HEK293 (cell line): ENCODE data around the gene POFUT2.

Experiments
- CTCF ChIA-PET: fragments of 350-600 bp; formaldehyde crosslinking; extraction: SDS; loops from one replicate; lab custom pipeline; 2021; ENCODE audit warnings: antibody characterized with exemption; lab: Yijun Ruan, JAX
- POLR2A ChIA-PET: fragments of 300-600 bp; formaldehyde crosslinking; extraction: SDS; loops from one replicate; lab custom pipeline; 2020; ENCODE audit warnings: antibody characterized with exemption, inconsistent platforms; lab: Yijun Ruan, JAX
- H3K27ac ChIP-seq: fragments of 200-500 bp; sonication (Bioruptor generic); 2 replicates; pipeline ENCODE4 v1.5.1; 2014; ENCODE audit warnings: low read depth, low read length, control low read depth, inconsistent platforms; ENCODE audit errors: extremely low read depth
- H3K36me3 ChIP-seq, 2 experiments: fragments of 200-500 bp in 1 of 2; sonication (Bioruptor generic) in 1 of 2; 1 replicate in 1 of 2; 2 replicates in 1 of 2; pipeline ENCODE4 v1.5.1; 2014 to 2017; ENCODE audit warnings: inconsistent platforms in 2 of 2, low read length in 2 of 2; ENCODE audit not compliant: control insufficient read depth in 2 of 2, insufficient read depth in 1 of 2
- H3K4me1 ChIP-seq: fragments of 200-500 bp; sonication (Bioruptor generic); 2 replicates; pipeline ENCODE4 v1.5.1; 2014; ENCODE audit warnings: mild to moderate bottlenecking, low read length, inconsistent platforms; ENCODE audit not compliant: control insufficient read depth, insufficient read depth
- H3K4me3 ChIP-seq: 2 replicates; pipeline ENCODE4 v1.5.1; 2011; ENCODE audit warnings: low read depth, mild to moderate bottlenecking, control low read depth, low read length, moderate library complexity
- H3K9me3 ChIP-seq: fragments of 200-500 bp; sonication (Bioruptor generic); 2 replicates; pipeline ENCODE4 v1.5.1; 2014; ENCODE audit warnings: low read depth, low read length, inconsistent platforms; ENCODE audit not compliant: control insufficient read depth, insufficient read depth
- ELK4 ChIP-seq: IDR thresholded peaks from 2 replicates; pipeline ENCODE4 v1.6.1; 2011; ENCODE audit warnings: mild to moderate bottlenecking, low read depth, low read length, borderline replicate concordance
- GLI4 ChIP-seq: fragments of 450-650 bp; formaldehyde crosslinking; IDR thresholded peaks from 2 replicates; pipeline ENCODE4 v1.5.1; 2016; ENCODE audit warnings: missing biosample characterization, missing genetic modification characterization
- PRDM1 ChIP-seq: fragments of 450-650 bp; formaldehyde crosslinking; IDR thresholded peaks from 2 replicates; pipeline ENCODE4; 2016; ENCODE audit warnings: missing biosample characterization, missing genetic modification characterization
- RBAK ChIP-seq: fragments of 450-650 bp; formaldehyde crosslinking; IDR thresholded peaks from 2 replicates; pipeline ENCODE4 v1.5.1; 2016; ENCODE audit warnings: missing biosample characterization, missing genetic modification characterization
- REST ChIP-seq: fragments of 450-650 bp; formaldehyde crosslinking; IDR thresholded peaks from 2 replicates; pipeline ENCODE4 v1.5.1; 2016; ENCODE audit warnings: missing biosample characterization, missing genetic modification characterization
- SCRT2 ChIP-seq: fragments of 450-650 bp; formaldehyde crosslinking; IDR thresholded peaks from 2 replicates; pipeline ENCODE4 v1.5.1; 2016; ENCODE audit warnings: missing biosample characterization, missing genetic modification characterization
- ZBTB1 ChIP-seq: fragments of 450-650 bp; formaldehyde crosslinking; IDR thresholded peaks from 2 replicates; pipeline ENCODE4 v1.5.1; 2016; ENCODE audit warnings: missing biosample characterization, missing genetic modification characterization
- ZBTB21 ChIP-seq: fragments of 450-650 bp; formaldehyde crosslinking; IDR thresholded peaks from 2 replicates; pipeline ENCODE4 v1.5.1; 2017; ENCODE audit warnings: missing biosample characterization, missing genetic modification characterization
- ZEB2 ChIP-seq: fragments of 450-650 bp; formaldehyde crosslinking; IDR thresholded peaks from 2 replicates; pipeline ENCODE4 v1.5.1; 2016; ENCODE audit warnings: missing biosample characterization, missing genetic modification characterization
- ZFP37 ChIP-seq: fragments of 450-650 bp; formaldehyde crosslinking; IDR thresholded peaks from 2 replicates; pipeline ENCODE4 v1.5.1; 2016; ENCODE audit warnings: missing biosample characterization, missing genetic modification characterization
- ZIC2 ChIP-seq: fragments of 450-650 bp; formaldehyde crosslinking; IDR thresholded peaks from 2 replicates; pipeline ENCODE4 v1.5.1; 2016; ENCODE audit warnings: missing biosample characterization, missing genetic modification characterization
- ZNF132 ChIP-seq: fragments of 450-650 bp; formaldehyde crosslinking; IDR thresholded peaks from 2 replicates; pipeline ENCODE4 v1.5.1; 2017; ENCODE audit warnings: missing biosample characterization, missing genetic modification characterization, borderline replicate concordance
- ZNF18 ChIP-seq: fragments of 450-650 bp; formaldehyde crosslinking; IDR thresholded peaks from 2 replicates; pipeline ENCODE4 v1.5.1; 2016; ENCODE audit warnings: missing biosample characterization, missing genetic modification characterization
- ZNF37A ChIP-seq: fragments of 450-650 bp; IDR thresholded peaks from 2 replicates; pipeline ENCODE4 v1.5.1; 2018; ENCODE audit warnings: missing biosample characterization, missing genetic modification characterization
- ZNF391 ChIP-seq: fragments of 450-650 bp; formaldehyde crosslinking; IDR thresholded peaks from 2 replicates; pipeline ENCODE4 v1.5.1; 2016; ENCODE audit warnings: low read depth, missing biosample characterization, missing genetic modification characterization, borderline replicate concordance
- ZNF521 ChIP-seq: fragments of 450-650 bp; formaldehyde crosslinking; IDR thresholded peaks from 2 replicates; pipeline ENCODE4 v1.5.1; 2017; ENCODE audit warnings: missing biosample characterization, mild to moderate bottlenecking, missing genetic modification characterization
- ZNF621 ChIP-seq: fragments of 450-650 bp; formaldehyde crosslinking; IDR thresholded peaks from 2 replicates; pipeline ENCODE4 v1.5.1; 2017; ENCODE audit warnings: missing biosample characterization, missing genetic modification characterization
- ZNF623 ChIP-seq: fragments of 450-650 bp; formaldehyde crosslinking; IDR thresholded peaks from 2 replicates; pipeline ENCODE4 v1.5.1; 2016; ENCODE audit warnings: missing biosample characterization, missing genetic modification characterization
- ZNF785 ChIP-seq: fragments of 450-650 bp; formaldehyde crosslinking; IDR thresholded peaks from 2 replicates; pipeline ENCODE4 v1.5.1; 2016; ENCODE audit warnings: missing biosample characterization, missing genetic modification characterization
- ZSCAN23 ChIP-seq: fragments of 450-650 bp; formaldehyde crosslinking; IDR thresholded peaks from 2 replicates; pipeline ENCODE4 v1.5.1; 2016; ENCODE audit warnings: missing biosample characterization, missing genetic modification characterization
- TF ChIP-seq, protein P1 (sequence below): fragments of 450-650 bp; formaldehyde crosslinking; IDR thresholded peaks from 2 replicates; pipeline ENCODE4 v1.5.1; 2016; ENCODE audit warnings: missing biosample characterization, missing genetic modification characterization
- TF ChIP-seq, protein P2 (sequence below): fragments of 450-650 bp; formaldehyde crosslinking; IDR thresholded peaks from 2 replicates; pipeline ENCODE4 v1.5.1; 2016; ENCODE audit warnings: missing biosample characterization, missing genetic modification characterization
- TF ChIP-seq, protein P3 (sequence below): fragments of 450-650 bp; formaldehyde crosslinking; IDR thresholded peaks from 2 replicates; pipeline ENCODE4 v1.5.1; 2017; ENCODE audit warnings: missing biosample characterization, missing genetic modification characterization

POFUT2 gene

GRCh38 chr21:45251635-45252447, 35.9 kb downstream of the POFUT2 start (continued):
- TF ChIP-seq SCRT2 (tag by site-specific recombination) (no peak), ZNF621 (tag by site-specific recombination) (no peak), ZSCAN23 (tag by site-specific recombination) (no peak), PRDM1 (tag by site-specific recombination) (no peak)
- TF ChIP-seq, protein P1, sequence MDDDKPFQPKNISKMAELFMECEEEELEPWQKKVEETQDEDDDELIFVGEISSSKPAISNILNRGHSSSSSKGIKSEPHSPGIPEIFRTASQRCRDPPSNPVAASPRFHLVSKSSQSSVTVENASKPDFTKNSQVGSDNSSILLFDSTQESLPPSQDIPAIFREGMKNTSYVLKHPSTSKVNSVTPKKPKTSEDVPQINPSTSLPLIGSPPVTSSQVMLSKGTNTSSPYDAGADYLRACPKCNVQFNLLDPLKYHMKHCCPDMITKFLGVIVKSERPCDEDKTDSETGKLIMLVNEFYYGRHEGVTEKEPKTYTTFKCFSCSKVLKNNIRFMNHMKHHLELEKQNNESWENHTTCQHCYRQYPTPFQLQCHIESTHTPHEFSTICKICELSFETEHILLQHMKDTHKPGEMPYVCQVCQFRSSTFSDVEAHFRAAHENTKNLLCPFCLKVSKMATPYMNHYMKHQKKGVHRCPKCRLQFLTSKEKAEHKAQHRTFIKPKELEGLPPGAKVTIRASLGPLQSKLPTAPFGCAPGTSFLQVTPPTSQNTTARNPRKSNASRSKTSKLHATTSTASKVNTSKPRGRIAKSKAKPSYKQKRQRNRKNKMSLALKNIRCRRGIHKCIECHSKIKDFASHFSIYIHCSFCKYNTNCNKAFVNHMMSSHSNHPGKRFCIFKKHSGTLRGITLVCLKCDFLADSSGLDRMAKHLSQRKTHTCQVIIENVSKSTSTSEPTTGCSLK (tag by site-specific recombination), result no peak

DNA sequence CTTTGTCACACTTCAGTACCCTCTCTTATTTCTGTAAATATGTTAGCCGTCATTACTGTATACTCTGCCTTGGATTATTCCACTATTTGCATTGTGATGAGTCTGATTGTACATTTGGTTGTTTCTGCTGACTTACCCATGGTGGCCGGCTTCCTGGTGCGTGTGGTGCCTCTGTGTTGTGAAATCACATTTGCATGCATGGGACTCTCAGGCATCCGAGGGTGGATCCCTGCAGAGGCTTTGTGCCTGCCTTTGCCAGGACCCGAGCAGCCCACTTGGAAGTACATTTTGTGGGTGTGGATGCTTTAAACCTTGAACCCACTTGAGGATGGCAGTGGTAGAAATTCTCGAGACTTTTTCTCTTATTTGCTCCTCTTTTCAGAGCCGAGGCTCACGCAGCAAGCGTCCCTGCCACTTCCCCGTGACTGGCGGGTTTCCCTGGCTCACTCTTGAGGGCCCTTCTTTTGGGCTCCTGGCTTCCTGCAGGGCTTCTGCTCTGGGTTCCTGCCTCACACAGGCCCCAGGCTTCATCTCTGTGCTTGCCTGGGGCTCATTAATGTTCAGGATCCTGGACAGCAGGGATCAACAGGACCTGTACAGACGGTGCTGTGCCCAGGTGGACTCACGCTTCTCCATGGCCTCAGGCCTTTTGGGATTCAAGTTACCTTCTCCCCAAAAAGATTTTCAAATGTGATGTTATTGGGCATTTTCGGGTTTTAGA, 36.6 kb downstream of the POFUT2 start:
- TF ChIP-seq ZIC2, result no peak
- no peak for TF ChIP-seq ZNF132 (tag by site-specific recombination)
- no peak for TF ChIP-seq ZNF521 (tag by site-specific recombination)
- TF ChIP-seq ZFP37 (tag by site-specific recombination), result no peak
- TF ChIP-seq, protein P2, sequence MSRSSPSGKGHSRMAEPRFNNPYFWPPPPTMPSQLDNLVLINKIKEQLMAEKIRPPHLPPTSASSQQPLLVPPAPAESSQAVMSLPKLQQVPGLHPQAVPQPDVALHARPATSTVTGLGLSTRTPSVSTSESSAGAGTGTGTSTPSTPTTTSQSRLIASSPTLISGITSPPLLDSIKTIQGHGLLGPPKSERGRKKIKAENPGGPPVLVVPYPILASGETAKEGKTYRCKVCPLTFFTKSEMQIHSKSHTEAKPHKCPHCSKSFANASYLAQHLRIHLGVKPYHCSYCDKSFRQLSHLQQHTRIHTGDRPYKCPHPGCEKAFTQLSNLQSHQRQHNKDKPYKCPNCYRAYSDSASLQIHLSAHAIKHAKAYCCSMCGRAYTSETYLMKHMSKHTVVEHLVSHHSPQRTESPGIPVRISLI (tag by site-specific recombination), result no peak
- TF ChIP-seq ZNF623 (tag by site-specific recombination), result no peak
- no peak for TF ChIP-seq GLI4
- TF ChIP-seq ZNF18 (tag by site-specific recombination), result no peak
- TF ChIP-seq ZNF391, result no peak
- TF ChIP-seq RBAK (tag by site-specific recombination), result no peak
- no peak for TF ChIP-seq ZBTB21 (tag by site-specific recombination)
- TF ChIP-seq ZEB2 (tag by site-specific recombination), result no peak
- no peak for TF ChIP-seq ZNF37A
- TF ChIP-seq ZBTB1, result no peak
- TF ChIP-seq, protein P3, sequence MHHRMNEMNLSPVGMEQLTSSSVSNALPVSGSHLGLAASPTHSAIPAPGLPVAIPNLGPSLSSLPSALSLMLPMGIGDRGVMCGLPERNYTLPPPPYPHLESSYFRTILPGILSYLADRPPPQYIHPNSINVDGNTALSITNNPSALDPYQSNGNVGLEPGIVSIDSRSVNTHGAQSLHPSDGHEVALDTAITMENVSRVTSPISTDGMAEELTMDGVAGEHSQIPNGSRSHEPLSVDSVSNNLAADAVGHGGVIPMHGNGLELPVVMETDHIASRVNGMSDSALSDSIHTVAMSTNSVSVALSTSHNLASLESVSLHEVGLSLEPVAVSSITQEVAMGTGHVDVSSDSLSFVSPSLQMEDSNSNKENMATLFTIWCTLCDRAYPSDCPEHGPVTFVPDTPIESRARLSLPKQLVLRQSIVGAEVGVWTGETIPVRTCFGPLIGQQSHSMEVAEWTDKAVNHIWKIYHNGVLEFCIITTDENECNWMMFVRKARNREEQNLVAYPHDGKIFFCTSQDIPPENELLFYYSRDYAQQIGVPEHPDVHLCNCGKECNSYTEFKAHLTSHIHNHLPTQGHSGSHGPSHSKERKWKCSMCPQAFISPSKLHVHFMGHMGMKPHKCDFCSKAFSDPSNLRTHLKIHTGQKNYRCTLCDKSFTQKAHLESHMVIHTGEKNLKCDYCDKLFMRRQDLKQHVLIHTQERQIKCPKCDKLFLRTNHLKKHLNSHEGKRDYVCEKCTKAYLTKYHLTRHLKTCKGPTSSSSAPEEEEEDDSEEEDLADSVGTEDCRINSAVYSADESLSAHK (tag by site-specific recombination), result no peak
- no peak for TF ChIP-seq ELK4
- TF ChIP-seq REST (tag by site-specific recombination), result no peak
- no peak for TF ChIP-seq ZNF785 (tag by site-specific recombination)
- POLR2A ChIA-PET, result no interaction called here

More for the DNA sequence above, 36.6 kb downstream of the POFUT2 start:
- Histone ChIP-seq H3K9me3 (no peaks in the 10 kb centered on the region), H3K4me3 (no peak overlapping the region), H3K27ac (no peak overlapping the region), H3K36me3 (no peaks in the 10 kb centered on the region), H3K4me1 (no peaks in the 10 kb centered on the region)
- CTCF ChIA-PET, result no interaction called here
